Astrocyte (in vitro differentiated cells and primary cell): ENCODE results near the gene DUSP6. TPM values are rescaled to one million over a fixed set of nuclear protein-coding genes. Genes with fewer than 3 reads are reported as not detected.

ENCODE experiments used
- DNase-seq: peaks from one replicate; pipeline ENCODE4 v3.0.0-alpha.2; 2010; ENCODE audit warnings: low read depth
- FAIRE-seq: peaks from 2 replicates; lab custom pipeline; 2011; peaks lifted over from hg19 to GRCh38; lab: Jason Lieb, UNC
- H2AFZ ChIP-seq: 2 replicates; pipeline ENCODE4 v1.6.0; 2012; ENCODE audit warnings: low read depth, low read length, inconsistent platforms
- H3K27ac ChIP-seq: 2 replicates; pipeline ENCODE4 v1.5.1; 2011; ENCODE audit warnings: low read depth, low read length, inconsistent platforms
- H3K27me3 ChIP-seq: 2 replicates; pipeline ENCODE4 v1.6.0; 2011; ENCODE audit warnings: low read length, inconsistent platforms; ENCODE audit not compliant: insufficient read depth
- H3K36me3 ChIP-seq: 2 replicates; pipeline ENCODE4 v1.5.1; 2011; ENCODE audit warnings: low read length, inconsistent platforms; ENCODE audit not compliant: insufficient read depth
- H3K4me1 ChIP-seq: 2 replicates; pipeline ENCODE4 v1.5.1; 2011; ENCODE audit warnings: low read length, inconsistent platforms; ENCODE audit not compliant: insufficient read depth
- H3K4me2 ChIP-seq: 2 replicates; pipeline ENCODE4 v1.6.0; 2012; ENCODE audit warnings: low read length, inconsistent platforms
- H3K4me3 ChIP-seq: 2 replicates; pipeline ENCODE4 v1.5.1; 2011; ENCODE audit warnings: low read depth, mild to moderate bottlenecking, low read length, inconsistent platforms; ENCODE audit not compliant: insufficient read depth
- H3K79me2 ChIP-seq: 2 replicates; pipeline ENCODE4 v1.6.0; 2012; ENCODE audit warnings: mild to moderate bottlenecking, low read length, inconsistent platforms; ENCODE audit not compliant: insufficient read depth
- H3K9ac ChIP-seq: 2 replicates; pipeline ENCODE4 v1.6.0; 2012; ENCODE audit warnings: mild to moderate bottlenecking, low read length, inconsistent platforms
- H3K9me3 ChIP-seq: 2 replicates; pipeline ENCODE4 v1.5.1; 2012; ENCODE audit warnings: low read depth, mild to moderate bottlenecking, low read length, inconsistent platforms; ENCODE audit not compliant: insufficient read depth
- H4K20me1 ChIP-seq: 2 replicates; pipeline ENCODE4 v1.6.0; 2012; ENCODE audit warnings: low read length, inconsistent platforms; ENCODE audit not compliant: insufficient read depth
- H3K27ac Mint-ChIP-seq: one replicate; pipeline ENCODE4 v1.8.0; 2021; ENCODE audit warnings: mild to moderate bottlenecking, mixed read lengths; ENCODE audit not compliant: unreplicated experiment
- H3K27me3 Mint-ChIP-seq: one replicate; pipeline ENCODE4 v1.8.0; 2021; ENCODE audit warnings: low read depth, mixed read lengths; ENCODE audit not compliant: unreplicated experiment
- H3K36me3 Mint-ChIP-seq: one replicate; pipeline ENCODE4 v1.8.0; 2021; ENCODE audit warnings: low read depth, mixed read lengths; ENCODE audit not compliant: unreplicated experiment
- H3K4me1 Mint-ChIP-seq: one replicate; pipeline ENCODE4 v1.8.0; 2021; ENCODE audit warnings: low read depth, mixed read lengths; ENCODE audit not compliant: unreplicated experiment
- H3K4me3 Mint-ChIP-seq: one replicate; pipeline ENCODE4 v1.8.0; 2021; ENCODE audit warnings: mild to moderate bottlenecking, moderate library complexity, mixed read lengths; ENCODE audit not compliant: unreplicated experiment
- H3K9me3 Mint-ChIP-seq: one replicate; pipeline ENCODE4 v1.8.0; 2021; ENCODE audit warnings: mild to moderate bottlenecking, mixed read lengths; ENCODE audit not compliant: unreplicated experiment
- EZH2 ChIP-seq: IDR thresholded peaks from 2 replicates; pipeline ENCODE4 v1.6.1; 2012; ENCODE audit warnings: mild to moderate bottlenecking, low read length, inconsistent platforms; ENCODE audit not compliant: insufficient read depth
- total RNA-seq: library from RNA; stranded (reverse); gene quantifications from 2 replicates; pipeline ENCODE4 v1.2.1, GENCODE V29; 2021
- TF ChIP-seq, protein P1 (sequence below): IDR thresholded peaks from 2 replicates; pipeline ENCODE4 v1.5.1; 2011; ENCODE audit warnings: low read depth, mild to moderate bottlenecking, inconsistent platforms, low read length, moderate library complexity; ENCODE audit not compliant: insufficient read depth

The DUSP6 gene
- total RNA-seq, 1 donor from 2014 or later, result 63.0 TPM

DNA sequence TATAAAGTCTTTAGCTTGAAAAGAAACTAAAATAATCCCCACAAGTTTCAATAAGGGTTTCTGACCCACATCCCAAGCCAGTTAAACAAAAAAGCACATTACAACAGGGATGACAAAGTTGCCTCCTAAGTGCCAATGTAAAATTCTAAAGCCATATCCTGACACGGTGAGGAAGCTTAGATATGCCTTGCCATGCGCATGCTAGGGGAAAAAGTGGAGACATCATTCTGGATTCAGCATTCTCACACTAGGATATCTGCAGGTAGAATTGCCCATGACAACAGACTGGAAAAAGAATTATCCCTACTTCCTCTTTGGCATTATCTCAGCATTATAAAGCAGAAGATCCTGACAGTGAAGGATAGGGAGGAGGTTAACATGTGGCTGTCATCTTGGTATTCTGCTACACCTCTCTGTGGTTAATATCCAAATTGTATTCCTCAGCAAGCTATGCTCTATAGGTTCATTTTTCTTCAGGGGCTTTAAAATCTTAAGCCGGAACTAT is 4.9 kb downstream of the DUSP6 start:
- H3K36me3 Mint-ChIP-seq, result peaks cover 4% of the 10 kb centered on the region
- H2AFZ ChIP-seq, result no peak overlapping the region
- TF ChIP-seq, protein P1, sequence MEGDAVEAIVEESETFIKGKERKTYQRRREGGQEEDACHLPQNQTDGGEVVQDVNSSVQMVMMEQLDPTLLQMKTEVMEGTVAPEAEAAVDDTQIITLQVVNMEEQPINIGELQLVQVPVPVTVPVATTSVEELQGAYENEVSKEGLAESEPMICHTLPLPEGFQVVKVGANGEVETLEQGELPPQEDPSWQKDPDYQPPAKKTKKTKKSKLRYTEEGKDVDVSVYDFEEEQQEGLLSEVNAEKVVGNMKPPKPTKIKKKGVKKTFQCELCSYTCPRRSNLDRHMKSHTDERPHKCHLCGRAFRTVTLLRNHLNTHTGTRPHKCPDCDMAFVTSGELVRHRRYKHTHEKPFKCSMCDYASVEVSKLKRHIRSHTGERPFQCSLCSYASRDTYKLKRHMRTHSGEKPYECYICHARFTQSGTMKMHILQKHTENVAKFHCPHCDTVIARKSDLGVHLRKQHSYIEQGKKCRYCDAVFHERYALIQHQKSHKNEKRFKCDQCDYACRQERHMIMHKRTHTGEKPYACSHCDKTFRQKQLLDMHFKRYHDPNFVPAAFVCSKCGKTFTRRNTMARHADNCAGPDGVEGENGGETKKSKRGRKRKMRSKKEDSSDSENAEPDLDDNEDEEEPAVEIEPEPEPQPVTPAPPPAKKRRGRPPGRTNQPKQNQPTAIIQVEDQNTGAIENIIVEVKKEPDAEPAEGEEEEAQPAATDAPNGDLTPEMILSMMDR, result no peak
- no peak for TF ChIP-seq EZH2
- no peaks in the 10 kb centered on the region for H3K27me3 ChIP-seq
- peaks cover 56% of the 10 kb centered on the region for H4K20me1 ChIP-seq
- no peaks in the 10 kb centered on the region for H3K27me3 Mint-ChIP-seq
- no peak overlapping the region for H3K9ac ChIP-seq
- peaks cover 31% of the 10 kb centered on the region for H3K4me1 ChIP-seq
- H3K4me2 ChIP-seq, result peak overlapping the region; percentile 64
- H3K4me1 Mint-ChIP-seq, result peaks cover 41% of the 10 kb centered on the region
- H3K79me2 ChIP-seq, result peaks cover 50% of the 10 kb centered on the region
- FAIRE-seq, result no peak
- DNase-seq, result no peak
- H3K27ac ChIP-seq, result no peak overlapping the region
- peak overlapping the region; percentile 70 for H3K27ac Mint-ChIP-seq
- no peaks in the 10 kb centered on the region for H3K9me3 ChIP-seq
- H3K9me3 Mint-ChIP-seq, result no peaks in the 10 kb centered on the region
- peaks cover 25% of the 10 kb centered on the region for H3K36me3 ChIP-seq
- H3K4me3 Mint-ChIP-seq, result peak overlapping the region; percentile 76
- H3K4me3 ChIP-seq, result no peak overlapping the region

DNA sequence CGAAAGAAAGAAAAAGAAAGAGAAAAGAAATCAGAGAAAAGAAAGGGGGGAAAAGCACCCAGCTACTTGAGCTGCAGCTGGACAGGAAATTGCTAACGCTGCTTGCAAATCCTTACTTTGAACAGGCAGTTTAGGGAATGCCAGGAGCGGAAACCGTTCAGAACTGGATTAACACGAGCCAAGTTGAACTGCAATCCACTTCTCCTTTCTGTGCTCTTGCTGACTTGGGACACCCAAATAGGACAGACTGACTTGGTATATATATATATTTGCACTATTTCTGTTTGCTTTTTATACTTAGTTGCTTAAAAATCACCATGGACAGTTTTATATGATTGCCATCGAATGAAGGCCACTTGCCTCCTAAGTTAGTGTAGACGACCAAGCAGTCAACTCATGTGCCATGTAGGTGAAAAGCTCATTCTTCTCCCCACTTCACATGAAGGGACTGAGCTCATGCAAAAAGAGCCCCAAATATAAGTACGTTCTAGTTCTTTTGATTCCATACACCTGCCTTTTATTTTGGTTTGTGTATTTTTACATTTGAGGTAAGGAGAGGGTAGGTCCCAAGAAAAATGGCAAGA is 5.5 kb downstream of the DUSP6 start:
- peak overlapping the region; percentile 76 for H3K4me3 Mint-ChIP-seq
- peak overlapping the region; percentile 64 for H3K4me2 ChIP-seq
- peak overlapping the region; percentile 70 for H3K27ac Mint-ChIP-seq
- FAIRE-seq, result no peak
- no peak overlapping the region for H3K27ac ChIP-seq
- H3K9ac ChIP-seq, result no peak overlapping the region
- H3K27me3 Mint-ChIP-seq, result no peaks in the 10 kb centered on the region
- H3K9me3 ChIP-seq, result no peaks in the 10 kb centered on the region
- peak; percentile 64 for DNase-seq
- peaks cover 47% of the 10 kb centered on the region for H3K79me2 ChIP-seq
- no peak for TF ChIP-seq EZH2
- TF ChIP-seq, protein P1, result no peak
- H3K4me1 Mint-ChIP-seq, result peaks cover 41% of the 10 kb centered on the region
- peaks cover 54% of the 10 kb centered on the region for H4K20me1 ChIP-seq
- no peak overlapping the region for H3K4me3 ChIP-seq
- peaks cover 25% of the 10 kb centered on the region for H3K36me3 ChIP-seq
- no peaks in the 10 kb centered on the region for H3K9me3 Mint-ChIP-seq
- H3K4me1 ChIP-seq, result peaks cover 31% of the 10 kb centered on the region
- H2AFZ ChIP-seq, result no peak overlapping the region
- H3K27me3 ChIP-seq, result no peaks in the 10 kb centered on the region
- peaks cover 4% of the 10 kb centered on the region for H3K36me3 Mint-ChIP-seq
